Small intestine (tissue), 16 donors: ENCODE data around the gene SUDS3. TPM values are rescaled to one million over a fixed set of nuclear protein-coding genes. Genes with fewer than 3 reads are reported as not detected.

Source experiments
- DNase-seq, 2 donors: peaks; one replicate each; pipeline versions ENCODE4 v3.0.0 to v3.0.0-alpha.2; 2013
- FAIRE-seq: peaks from 2 replicates; lab custom pipeline; 2012; peaks lifted over from hg19 to GRCh38; lab: Jason Lieb, UNC
- H3K27ac ChIP-seq, 3 donors: one replicate each; pipeline ENCODE4 v1.5.1; 2013; ENCODE audit warnings: low read length in 2 of 3, mild to moderate bottlenecking in 2 of 3, control low read depth in 1 of 3, inconsistent platforms in 1 of 3, low read depth in 1 of 3, moderate library complexity in 1 of 3
- H3K27me3 ChIP-seq, 3 donors: one replicate each; pipeline ENCODE4 v1.6.1; 2013; ENCODE audit warnings: low read length in 3 of 3, inconsistent platforms in 1 of 3; ENCODE audit not compliant: control insufficient read depth in 3 of 3, insufficient read depth in 3 of 3
- H3K36me3 ChIP-seq, 3 donors: one replicate each; pipeline ENCODE4 v1.6.1; 2013; ENCODE audit warnings: low read length in 3 of 3, inconsistent platforms in 1 of 3, low read depth in 1 of 3, mild to moderate bottlenecking in 1 of 3, moderate library complexity in 1 of 3; ENCODE audit not compliant: control insufficient read depth in 3 of 3, insufficient read depth in 2 of 3
- H3K4me1 ChIP-seq, 3 donors: one replicate each; pipeline ENCODE4 v1.6.1; 2013; ENCODE audit warnings: low read length in 2 of 3, inconsistent platforms in 1 of 3, low read depth in 1 of 3, mild to moderate bottlenecking in 1 of 3, moderate library complexity in 1 of 3; ENCODE audit not compliant: control insufficient read depth in 3 of 3, insufficient read depth in 2 of 3
- H3K4me3 ChIP-seq, 3 donors: one replicate each; pipeline ENCODE4 v1.5.1; 2013; ENCODE audit warnings: low read length in 3 of 3, control low read depth in 1 of 3, inconsistent platforms in 1 of 3, low read depth in 1 of 3, mild to moderate bottlenecking in 1 of 3, moderate library complexity in 1 of 3
- H3K9me3 ChIP-seq, 2 donors: one replicate each; pipeline ENCODE4 v1.6.1; 2013; ENCODE audit warnings: low read depth in 1 of 2, low read length in 1 of 2; ENCODE audit not compliant: control insufficient read depth in 2 of 2, insufficient read depth in 1 of 2
- WGBS, 3 donors: extraction: QIAGEN DNeasy Blood & Tissue Kit; methylation state at CpG; one replicate each; pipeline ENCODE4 v1.1.7; 2013; 5-methylcytosine and 5-hydroxymethylcytosine counted together
- long read RNA-seq, 10 donors: transcript quantifications; one replicate each; lab custom pipeline, GENCODE V29; 2026
- polyA plus RNA-seq, 4 donors: library from polyadenylated mRNA; stranded (reverse) in 3 of 4; unstranded in 1 of 4; fragments of 200-250 nt in 3 of 4; fragments of 120-200 nt in 1 of 4; gene quantifications; one replicate each; pipeline versions ENCODE4 v1.2.1 to v1.2.3, GENCODE V29; 2013
- donor health status: healthy with polysubstance abuse.
- donor health status: control.
- donor health status: control.
- donor health status: Bipolar disorder and iron deficiency.
- donor health status: healthy.

SUDS3 gene
- 10 to 100 TPM in 3 of 4 donors, 1 to 10 TPM in 1; 8.4 to 33.6 (median 15.4) TPM for polyA plus RNA-seq
- long read RNA-seq, donor 1, full-length matches to known transcripts = 1 of 13 reads
- long read RNA-seq, donor 1, partial matches to known transcripts = 12 of 13 reads
- long read RNA-seq, donor 1, other reads (novel, unspliced or antisense) = 0 of 13 reads
- long read RNA-seq, donor 2 = 0 reads
- long read RNA-seq, donor 3, full-length matches to known transcripts = 1 of 1 reads
- long read RNA-seq, donor 3, partial matches to known transcripts = 0 of 1 reads
- long read RNA-seq, donor 3, other reads (novel, unspliced or antisense) = 0 of 1 reads
- long read RNA-seq, donor 4 = 0 reads
- long read RNA-seq, donor 5, partial matches to known transcripts = 12 of 12 reads
- long read RNA-seq, donor 5, other reads (novel, unspliced or antisense) = 0 of 12 reads
- long read RNA-seq, donor 6, full-length matches to known transcripts = 5 of 5 reads
- long read RNA-seq, donor 6, partial matches to known transcripts = 0 of 5 reads
- long read RNA-seq, donor 6, other reads (novel, unspliced or antisense) = 0 of 5 reads
- long read RNA-seq, donor 7 = 0 reads
- long read RNA-seq, donor 8 = 0 reads
- long read RNA-seq, donor 9 = 0 reads
- long read RNA-seq, donor 10, full-length matches to known transcripts = 2 of 2 reads
- long read RNA-seq, donor 10, partial matches to known transcripts = 0 of 2 reads
- long read RNA-seq, donor 10, other reads (novel, unspliced or antisense) = 0 of 2 reads

DNA sequence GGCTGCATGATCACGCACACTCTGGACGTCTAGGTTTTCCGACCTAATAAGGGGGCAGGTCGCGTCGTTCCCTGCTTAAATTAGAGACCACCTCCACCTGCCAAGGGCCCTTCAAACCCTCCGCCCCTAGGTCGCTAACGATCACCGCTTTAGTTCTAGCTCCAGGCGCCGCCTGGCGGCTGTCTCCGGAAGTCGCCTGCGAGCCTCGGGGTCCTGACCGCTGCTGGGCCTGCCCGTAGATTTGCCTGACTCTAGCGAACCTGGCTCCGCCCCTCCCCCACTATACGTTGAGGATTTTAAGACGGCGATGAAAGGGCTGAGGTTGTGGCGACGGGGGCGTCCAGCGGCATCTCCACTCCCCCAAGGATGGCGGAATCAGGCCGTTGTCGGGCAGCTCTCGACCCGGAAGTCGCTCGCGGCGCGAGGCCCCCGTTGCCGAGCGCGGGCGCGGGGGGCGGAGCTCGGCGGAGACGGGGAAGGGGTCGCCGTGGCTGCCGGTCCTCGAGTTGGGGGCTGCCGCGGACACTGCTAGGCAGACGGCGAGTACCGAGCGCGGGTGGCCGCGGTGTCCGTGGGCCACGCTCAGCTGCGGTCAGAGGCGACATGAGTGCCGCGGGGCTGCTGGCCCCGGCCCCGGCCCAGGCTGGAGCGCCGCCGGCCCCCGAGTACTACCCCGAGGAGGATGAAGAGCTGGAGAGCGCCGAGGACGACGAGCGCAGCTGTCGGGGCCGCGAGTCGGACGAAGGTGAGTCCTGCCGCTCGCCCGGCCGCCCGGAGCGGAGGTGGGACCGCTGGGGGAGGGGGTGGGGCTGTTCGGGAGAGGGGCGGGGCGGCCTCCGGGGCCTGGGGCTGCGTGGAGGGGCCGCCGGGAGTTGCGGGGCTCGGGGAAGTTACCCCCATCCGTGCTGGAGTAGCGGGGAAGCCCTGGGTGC is at the start of gene SUDS3:
Gene SUDS3 (plus strand): TSS at position 467 of the 932 bp plus-strand sequence. CDS start 137 bp downstream, at position 604.
- no peaks in the 10 kb centered on the region for H3K9me3 ChIP-seq
- H3K27me3 ChIP-seq = no peaks in the 10 kb centered on the region
- H3K4me3 ChIP-seq = peak within 1 kb of the TSS; percentile 77 to 99 (median 93)
- peaks cover 0 to 16% (median 4%) of the 10 kb centered on the region in 3 donors for H3K4me1 ChIP-seq
- DNase-seq (peak; percentile 84 to 95), FAIRE-seq (no peak)
- peaks cover 0 to 12% (median 5%) of the 10 kb centered on the region in 3 donors for H3K36me3 ChIP-seq
- H3K27ac ChIP-seq = peak within 1 kb of the TSS; percentile 69 to 97 (median 76)
- 1% methylated on average over 87 to 102 of the region's 102 CpGs for whole genome bisulfite sequencing, 3 donors

- Histone ChIP-seq H3K4me1 (peaks cover 0 to 8% (median 0%) of the 10 kb centered on the region in 3 donors), H3K27ac (no peak overlapping the region), H3K36me3 (peaks cover 0 to 6% (median 0%) of the 10 kb centered on the region in 3 donors), H3K4me3 (no peak overlapping the region), H3K27me3 (no peaks in the 10 kb centered on the region), H3K9me3 (no peaks in the 10 kb centered on the region)
- no peak for FAIRE-seq
- no peak for DNase-seq
Measured at GRCh38 chr12:118326991-118327390, 49.4 kb upstream of the SUDS3 start.

DNA sequence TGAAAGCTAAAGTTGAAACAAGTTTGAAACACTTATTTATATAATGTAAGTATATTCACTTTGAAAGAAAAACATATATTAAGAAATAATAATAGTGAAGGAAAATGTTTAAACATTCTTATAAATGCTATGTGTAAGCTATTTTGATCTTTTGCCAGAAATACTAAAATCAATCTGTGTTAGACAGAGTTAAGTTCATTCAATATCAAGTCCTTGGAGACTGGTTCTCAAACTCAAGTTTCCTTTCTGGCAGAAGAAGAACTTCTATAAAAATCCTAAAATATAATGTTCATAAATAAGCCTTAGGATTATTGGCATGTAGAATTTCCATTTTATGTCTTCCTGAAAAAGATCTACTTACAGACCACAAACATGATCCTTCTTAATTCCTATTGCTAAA is 49.0 kb upstream of the SUDS3 start:
- Histone ChIP-seq H3K36me3 (peaks cover 0 to 6% (median 0%) of the 10 kb centered on the region in 3 donors), H3K4me1 (peaks cover 0 to 8% (median 0%) of the 10 kb centered on the region in 3 donors), H3K27ac (no peak overlapping the region), H3K9me3 (no peaks in the 10 kb centered on the region), H3K4me3 (no peak overlapping the region), H3K27me3 (no peaks in the 10 kb centered on the region)
- DNase-seq (no peak), FAIRE-seq (peak; percentile 61)

- H3K36me3 ChIP-seq = peaks cover 0 to 6% (median 0%) of the 10 kb centered on the region in 3 donors
- WGBS, 3 donors = 82 to 93% (median 93%) methylated on average over 3 of the region's 3 CpGs
- no peak overlapping the region for H3K4me3 ChIP-seq
- DNase-seq = no peak
- no peak overlapping the region for H3K27ac ChIP-seq
- FAIRE-seq = no peak
- H3K4me1 ChIP-seq = peaks cover 0 to 8% (median 0%) of the 10 kb centered on the region in 3 donors
- H3K27me3 ChIP-seq = no peaks in the 10 kb centered on the region
- H3K9me3 ChIP-seq = no peaks in the 10 kb centered on the region
Measured at GRCh38 chr12:118328486-118329330, 47.6 kb upstream of the SUDS3 start.

DNA sequence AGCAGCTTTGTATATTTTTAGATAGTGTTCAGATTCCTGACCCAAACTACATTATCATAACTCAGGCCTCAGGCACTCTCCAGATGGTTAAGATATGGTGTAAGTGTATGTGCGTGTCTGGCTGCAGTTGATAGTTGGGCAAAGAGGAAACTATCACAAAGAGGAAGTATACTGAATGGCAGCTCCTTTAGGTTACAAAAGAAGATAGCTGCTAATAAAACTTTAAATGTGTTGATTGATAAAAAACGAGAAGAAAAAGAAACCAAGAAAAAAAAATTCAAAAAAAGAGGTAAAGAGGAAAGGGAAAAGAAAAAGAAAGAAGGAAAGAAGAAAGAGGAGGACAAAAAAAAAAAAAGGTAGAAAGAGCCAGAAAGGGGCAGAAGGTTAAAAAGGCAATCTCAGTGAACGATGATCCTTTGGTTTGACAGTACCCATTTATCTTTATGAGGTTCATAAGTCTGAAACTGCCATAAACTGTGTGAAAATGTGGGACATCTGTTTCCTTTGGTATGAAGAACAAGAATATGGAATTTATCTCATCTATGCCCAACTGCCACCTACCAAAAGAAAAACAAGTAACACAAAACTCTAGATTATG is 45.8 kb upstream of the SUDS3 start:
- peaks cover 0 to 7% (median 0%) of the 10 kb centered on the region in 3 donors for H3K36me3 ChIP-seq
- WGBS, 3 donors = 20 to 24% (median 24%) methylated on average over 3 of the region's 3 CpGs
- H3K27ac ChIP-seq = peak overlapping the region in 2 of 3 donors; percentile 41 to 61
- DNase-seq = peak; percentile 61 to 64
- no peaks in the 10 kb centered on the region for H3K9me3 ChIP-seq
- no peaks in the 10 kb centered on the region for H3K27me3 ChIP-seq
- FAIRE-seq = no peak
- H3K4me1 ChIP-seq = peaks cover 0 to 8% (median 0%) of the 10 kb centered on the region in 3 donors
- H3K4me3 ChIP-seq = no peak overlapping the region

DNA sequence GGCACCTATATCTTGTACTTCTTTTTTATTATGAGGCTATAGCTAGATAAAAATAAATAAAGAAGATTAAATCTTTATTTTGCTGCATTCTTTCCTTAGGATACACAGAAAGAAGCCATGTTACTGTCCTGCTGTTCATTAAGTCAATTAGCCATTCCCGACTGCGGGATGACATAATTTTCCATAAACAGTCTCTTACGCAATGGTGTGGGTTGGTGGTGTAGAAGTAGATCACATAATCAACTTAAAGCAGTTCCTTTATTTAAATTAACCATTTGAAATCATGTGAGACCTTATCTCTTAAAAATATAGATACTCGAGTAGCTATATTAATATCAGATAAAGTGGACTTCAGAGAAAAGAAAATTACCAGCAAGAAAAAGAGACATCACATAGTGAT is 43.8 kb upstream of the SUDS3 start:
- Histone ChIP-seq H3K9me3 (no peaks in the 10 kb centered on the region), H3K27me3 (no peaks in the 10 kb centered on the region), H3K4me3 (no peak overlapping the region), H3K4me1 (peaks cover 0 to 8% (median 0%) of the 10 kb centered on the region in 3 donors), H3K36me3 (peaks cover 0 to 9% (median 0%) of the 10 kb centered on the region in 3 donors), H3K27ac (no peak overlapping the region)
- FAIRE-seq = no peak
- WGBS, 3 donors = 76 to 87% (median 82%) methylated on average over 4 of the region's 4 CpGs
- DNase-seq = no peak

DNA sequence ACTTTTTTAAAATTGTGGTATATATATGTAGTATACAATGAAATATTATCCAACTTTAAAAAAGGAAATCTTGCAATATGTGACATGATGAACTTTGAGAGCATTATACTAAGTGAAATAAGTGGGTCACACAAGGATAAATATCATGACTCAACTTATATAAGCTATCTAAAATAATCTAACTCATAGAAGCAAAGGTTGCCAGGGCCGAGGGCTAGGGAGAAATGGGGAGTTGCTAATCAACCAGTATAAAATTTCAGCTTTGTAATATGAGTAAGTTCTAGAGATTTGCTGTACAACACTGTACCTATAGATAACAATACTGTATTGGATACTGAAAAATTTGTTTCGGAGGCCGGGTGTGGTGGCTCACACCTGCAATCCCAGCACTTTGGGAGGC is 42.1 kb upstream of the SUDS3 start:
- 58 to 82% (median 63%) methylated on average over 3 of the region's 3 CpGs for WGBS, 3 donors
- FAIRE-seq (no peak), DNase-seq (peak in 1 of 2 donors; percentile 75)
- Histone ChIP-seq H3K4me1 (peaks cover 0 to 8% (median 0%) of the 10 kb centered on the region in 3 donors), H3K27me3 (no peaks in the 10 kb centered on the region), H3K27ac (no peak overlapping the region), H3K4me3 (no peak overlapping the region), H3K36me3 (peaks cover 0 to 9% (median 0%) of the 10 kb centered on the region in 3 donors), H3K9me3 (no peaks in the 10 kb centered on the region)
